Lower lobe of right lung (tissue), 2 donors: ENCODE measurements around the gene JAGN1. TPM values are rescaled to one million over a fixed set of nuclear protein-coding genes. Genes with fewer than 3 reads are reported as not detected.
"Not testable (repeated sequence)": the region's sequence is repeated elsewhere in the genome, so short reads cannot be mapped to it uniquely, and the experiment has no call there.

ENCODE experiments used
- ATAC-seq, 2 donors: fragments of 200-7000 bp; cut with Tn5 transposase; one replicate each; pipeline ENCODE4 v1.9.1; 2020 to 2022; ENCODE audit warnings: mild to moderate bottlenecking in 2 of 2, moderate library complexity in 2 of 2
- DNase-seq: peaks from one replicate; pipeline ENCODE4 v3.0.0-alpha.2; 2020
- H3K27ac ChIP-seq: fragments of 200-600 bp; one replicate; pipeline ENCODE4 v1.8.0; 2022
- H3K27me3 ChIP-seq: fragments of 200-600 bp; one replicate; pipeline ENCODE4 v1.8.0; 2022; ENCODE audit warnings: low read depth
- H3K36me3 ChIP-seq: fragments of 200-600 bp; one replicate; pipeline ENCODE4 v1.8.0; 2022; ENCODE audit warnings: mild to moderate bottlenecking
- H3K4me1 ChIP-seq: fragments of 200-600 bp; one replicate; pipeline ENCODE4 v1.8.0; 2022
- H3K4me3 ChIP-seq: fragments of 200-600 bp; one replicate; pipeline ENCODE4 v1.8.0; 2022; ENCODE audit warnings: mild to moderate bottlenecking
- H3K9me3 ChIP-seq: fragments of 200-600 bp; one replicate; pipeline ENCODE4 v1.8.0; 2022
- CTCF ChIP-seq: fragments of 200-600 bp; IDR thresholded peaks from one replicate; pipeline ENCODE4 v1.8.0; 2022; ENCODE audit warnings: antibody characterized with exemption, mild to moderate bottlenecking
- intact Hi-C: fragments of 100-400 bp; cut with DNase I; formaldehyde crosslinking; loops from one replicate; pipeline ENCODE4 v1.11.0; 2022
- total RNA-seq: library from RNA; stranded (reverse); fragmentation: NEBNext Ultra II Directional; extraction: Animal tissue kit (Norgen Biotek cat#: 25700); gene quantifications from one replicate; pipeline ENCODE4 v1.2.1, GENCODE V29; 2021
- donor health status: DM: no; HTN: yes; CAD: no; lungs with severe emphysema.

Gene JAGN1
- total RNA-seq, 1 donor from 2014 or later = 23.8 TPM

GRCh38 chr3:9848860-9849259, 41.5 kb upstream of the JAGN1 start:
- intact Hi-C loops, H3K27ac ChIP-seq, ATAC-seq, H3K27me3 ChIP-seq, H3K9me3 ChIP-seq, H3K36me3 ChIP-seq, H3K4me3 ChIP-seq: not testable (repeated sequence)
- TF ChIP-seq CTCF = peak; percentile 59
- DNase-seq = peak; percentile 14
- peaks cover 12% of the 10 kb centered on the region for H3K4me1 ChIP-seq

- H3K27ac ChIP-seq, H3K9me3 ChIP-seq, H3K27me3 ChIP-seq, H3K4me3 ChIP-seq, H3K36me3 ChIP-seq, intact Hi-C loops, DNase-seq, ATAC-seq: not testable (repeated sequence)
- H3K4me1 ChIP-seq = peaks cover 12% of the 10 kb centered on the region
These were observed 39.0 kb upstream of the JAGN1 start for GRCh38 chr3:9851383-9851782.

GRCh38 chr3:9851926-9852325, 38.5 kb upstream of the JAGN1 start:
- ATAC-seq, H3K4me3 ChIP-seq, H3K27ac ChIP-seq, H3K27me3 ChIP-seq, H3K9me3 ChIP-seq, H3K36me3 ChIP-seq, intact Hi-C loops: not testable (repeated sequence)
- H3K4me1 ChIP-seq = peaks cover 12% of the 10 kb centered on the region
- DNase-seq = peak; percentile 19

GRCh38 chr3:9852528-9852927, 37.9 kb upstream of the JAGN1 start:
- H3K4me3 ChIP-seq = no peak overlapping the region
- H3K27ac ChIP-seq = no peak overlapping the region
- H3K4me1 ChIP-seq = peaks cover 12% of the 10 kb centered on the region
- H3K9me3 ChIP-seq = no peaks in the 10 kb centered on the region
- no peaks in the 10 kb centered on the region for H3K27me3 ChIP-seq
- ATAC-seq = no peak
- no peak for TF ChIP-seq CTCF
- no peak for DNase-seq
- no peaks in the 10 kb centered on the region for H3K36me3 ChIP-seq
- intact Hi-C loops = no loop called here

- H3K27me3 ChIP-seq, H3K36me3 ChIP-seq, H3K27ac ChIP-seq, H3K9me3 ChIP-seq, H3K4me3 ChIP-seq, H3K4me1 ChIP-seq, intact Hi-C loops: not testable (repeated sequence)
- DNase-seq (peak; percentile 48), ATAC-seq (peak in 1 of 2 donors; percentile 49)
These were observed 36.0 kb upstream of the JAGN1 start for GRCh38 chr3:9854291-9854940.

GRCh38 chr3:9855594-9855993, 34.8 kb upstream of the JAGN1 start:
- intact Hi-C loops = no loop called here
- no peak overlapping the region for H3K4me3 ChIP-seq
- no peaks in the 10 kb centered on the region for H3K36me3 ChIP-seq
- no peak for TF ChIP-seq CTCF
- no peaks in the 10 kb centered on the region for H3K27me3 ChIP-seq
- H3K9me3 ChIP-seq = no peaks in the 10 kb centered on the region
- no peak overlapping the region for H3K27ac ChIP-seq
- no peak for ATAC-seq
- peaks cover 6% of the 10 kb centered on the region for H3K4me1 ChIP-seq
- no peak for DNase-seq

- no peak for DNase-seq
- intact Hi-C loops = no loop called here
These were observed 30.8 kb upstream of the JAGN1 start for GRCh38 chr3:9859530-9860025.

More at GRCh38 chr3:9859530-9860025, 30.8 kb upstream of the JAGN1 start:
- peaks cover 25% of the 10 kb centered on the region for H3K4me1 ChIP-seq
- no peak for TF ChIP-seq CTCF
- no peak overlapping the region for H3K4me3 ChIP-seq
- no peaks in the 10 kb centered on the region for H3K36me3 ChIP-seq
- no peak for ATAC-seq
- no peaks in the 10 kb centered on the region for H3K27me3 ChIP-seq
- H3K27ac ChIP-seq = no peak overlapping the region
- H3K9me3 ChIP-seq = no peaks in the 10 kb centered on the region
